Astrocyte (in vitro differentiated cells and primary cell): Measurements from ENCODE around the gene TENM3.

ENCODE experiments used
- EZH2 ChIP-seq: IDR thresholded peaks from 2 replicates; pipeline ENCODE4 v1.6.1; 2012; ENCODE audit warnings: mild to moderate bottlenecking, low read length, inconsistent platforms; ENCODE audit not compliant: insufficient read depth
- TF ChIP-seq, protein P1 (sequence below): IDR thresholded peaks from 2 replicates; pipeline ENCODE4 v1.5.1; 2011; ENCODE audit warnings: low read depth, mild to moderate bottlenecking, inconsistent platforms, low read length, moderate library complexity; ENCODE audit not compliant: insufficient read depth

- TF ChIP-seq, protein P1, sequence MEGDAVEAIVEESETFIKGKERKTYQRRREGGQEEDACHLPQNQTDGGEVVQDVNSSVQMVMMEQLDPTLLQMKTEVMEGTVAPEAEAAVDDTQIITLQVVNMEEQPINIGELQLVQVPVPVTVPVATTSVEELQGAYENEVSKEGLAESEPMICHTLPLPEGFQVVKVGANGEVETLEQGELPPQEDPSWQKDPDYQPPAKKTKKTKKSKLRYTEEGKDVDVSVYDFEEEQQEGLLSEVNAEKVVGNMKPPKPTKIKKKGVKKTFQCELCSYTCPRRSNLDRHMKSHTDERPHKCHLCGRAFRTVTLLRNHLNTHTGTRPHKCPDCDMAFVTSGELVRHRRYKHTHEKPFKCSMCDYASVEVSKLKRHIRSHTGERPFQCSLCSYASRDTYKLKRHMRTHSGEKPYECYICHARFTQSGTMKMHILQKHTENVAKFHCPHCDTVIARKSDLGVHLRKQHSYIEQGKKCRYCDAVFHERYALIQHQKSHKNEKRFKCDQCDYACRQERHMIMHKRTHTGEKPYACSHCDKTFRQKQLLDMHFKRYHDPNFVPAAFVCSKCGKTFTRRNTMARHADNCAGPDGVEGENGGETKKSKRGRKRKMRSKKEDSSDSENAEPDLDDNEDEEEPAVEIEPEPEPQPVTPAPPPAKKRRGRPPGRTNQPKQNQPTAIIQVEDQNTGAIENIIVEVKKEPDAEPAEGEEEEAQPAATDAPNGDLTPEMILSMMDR = no peak
- TF ChIP-seq EZH2 = no peak
Observed at GRCh38 chr4:182801636-182802035, 558.4 kb downstream of the TENM3 start.
